Activated CD8-positive, alpha-beta memory T cell treated with anti-CD3 and anti-CD28 coated beads for 24 hours (primary cell): Measurements from ENCODE around the gene FARS2.

Source experiments
- DNase-seq: peaks from one replicate; pipeline ENCODE4 v3.0.0-alpha.2; 2020

Gene FARS2

GRCh38 chr6:5595184-5595583, 333.9 kb downstream of the FARS2 start:
- DNase-seq, result no peak

DNA sequence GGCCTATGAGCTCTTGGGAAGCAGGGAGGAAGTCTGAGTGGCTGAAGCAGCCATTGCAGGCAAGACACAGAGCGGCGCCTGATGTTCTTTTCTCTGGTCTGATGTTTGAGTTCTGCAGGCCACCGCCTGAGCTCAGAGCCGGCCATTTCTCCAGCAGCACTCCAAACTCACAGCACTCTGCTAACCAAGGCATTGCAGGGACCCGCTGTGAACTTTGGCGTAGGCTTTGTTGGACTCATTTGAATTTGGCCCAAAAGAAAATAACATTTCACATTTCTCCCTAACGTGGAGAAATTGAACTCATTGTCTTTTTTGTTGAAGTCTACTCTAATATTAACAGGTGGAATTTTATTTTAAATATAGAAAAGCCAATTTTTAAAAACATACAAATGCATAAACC, 336.1 kb downstream of the FARS2 start:
- no peak for DNase-seq

GRCh38 chr6:5598123-5598522, 336.8 kb downstream of the FARS2 start:
- DNase-seq, result no peak

- DNase-seq, result no peak
Measured at GRCh38 chr6:5599127-5599526, 337.8 kb downstream of the FARS2 start.

- no peak for DNase-seq
Measured at GRCh38 chr6:5605937-5606336, 344.6 kb downstream of the FARS2 start.

DNA sequence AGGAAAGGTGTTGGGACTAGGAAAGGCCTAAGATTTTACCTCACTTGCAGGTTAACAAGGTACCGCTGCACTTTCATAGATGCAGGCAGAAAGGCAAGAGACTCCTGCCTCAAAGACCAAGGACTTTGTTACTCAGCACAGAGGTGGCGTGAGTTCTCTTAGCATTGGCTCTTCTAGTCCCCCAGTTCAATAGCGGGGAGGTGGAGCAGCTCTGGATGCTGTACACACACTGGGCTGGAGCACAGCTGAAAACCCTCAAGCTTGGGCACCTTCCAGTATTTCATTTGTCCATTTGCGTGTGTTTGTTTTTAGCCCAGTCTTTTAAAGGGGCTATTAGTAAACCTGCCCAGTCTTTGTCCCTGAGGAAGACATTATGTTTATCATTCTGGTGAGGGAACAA, 345.2 kb downstream of the FARS2 start:
- DNase-seq, result no peak

DNA sequence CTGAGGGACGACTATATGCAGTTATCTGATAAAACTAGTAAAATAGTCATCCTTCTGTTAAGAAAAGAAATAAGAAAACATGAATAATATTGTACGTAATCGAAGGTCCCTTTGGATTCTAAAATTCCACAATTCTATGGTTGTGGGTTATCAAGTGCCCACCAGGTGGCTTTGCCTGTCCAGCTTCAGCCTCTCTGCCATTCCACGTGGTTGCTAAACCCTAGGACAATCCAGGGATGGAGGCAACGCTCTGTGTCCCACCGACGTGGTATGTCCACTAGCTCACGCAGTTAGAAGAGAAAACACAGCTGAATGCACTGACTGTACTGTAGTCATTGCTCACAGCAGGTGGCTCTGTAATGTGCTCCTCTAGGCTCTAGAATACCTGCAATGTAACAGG, 349.3 kb downstream of the FARS2 start:
- DNase-seq, result no peak

GRCh38 chr6:5617179-5617578, 355.9 kb downstream of the FARS2 start:
- DNase-seq, result no peak

DNA sequence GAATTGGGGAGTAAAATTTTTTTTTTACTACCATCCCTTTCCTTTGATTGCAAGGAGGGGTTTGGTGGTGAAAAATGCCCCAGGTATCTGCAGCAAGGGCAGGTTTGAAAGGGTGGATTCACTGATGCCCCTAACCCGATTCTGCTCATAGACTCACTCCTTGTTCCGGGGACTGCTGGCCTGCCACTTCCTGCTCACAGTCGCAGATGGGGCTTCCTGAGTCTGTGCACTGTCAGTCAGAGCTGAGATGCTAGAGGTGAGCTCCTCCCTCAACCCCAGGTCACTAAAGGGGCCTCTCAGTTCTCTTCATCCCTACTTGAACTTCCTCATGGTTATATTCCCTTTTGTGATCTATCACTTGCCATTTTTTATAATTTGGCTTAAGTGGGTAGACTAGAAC, 357.9 kb downstream of the FARS2 start:
- DNase-seq, result no peak

DNA sequence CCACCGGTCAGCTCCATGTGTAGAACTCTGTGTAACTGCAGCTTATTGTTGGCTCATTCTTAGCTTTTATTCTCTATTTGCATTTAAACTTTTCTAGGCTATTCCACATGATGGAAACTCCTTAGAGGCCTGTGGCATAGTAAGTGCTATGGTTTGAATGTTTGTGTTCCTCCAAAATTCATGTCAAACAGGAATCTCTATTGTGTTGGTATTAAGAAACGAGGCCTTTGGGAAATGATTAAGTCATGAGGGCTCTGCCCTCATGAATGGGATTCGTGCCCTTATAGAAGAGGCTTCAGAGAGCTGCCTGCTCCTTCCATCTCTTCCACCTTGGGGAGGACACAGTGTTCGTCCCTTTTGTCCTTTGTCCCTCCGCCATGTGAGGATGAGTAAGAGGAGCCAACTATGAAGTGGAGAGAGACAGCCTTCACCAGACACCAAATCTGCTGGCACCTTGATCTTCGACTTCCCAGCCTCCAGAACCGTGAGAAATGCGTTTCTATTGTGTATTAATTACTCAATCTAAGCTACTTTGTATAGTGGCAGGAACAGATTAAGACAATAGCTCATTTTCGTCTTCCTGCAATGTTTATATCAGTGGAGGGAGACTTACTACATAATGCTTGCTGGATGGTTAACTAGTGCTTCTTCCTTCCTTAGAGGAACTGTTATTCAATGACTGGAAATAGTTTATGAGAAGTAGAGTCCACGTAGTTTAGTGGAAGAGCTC, 361.1 kb downstream of the FARS2 start:
- DNase-seq, result no peak

DNA sequence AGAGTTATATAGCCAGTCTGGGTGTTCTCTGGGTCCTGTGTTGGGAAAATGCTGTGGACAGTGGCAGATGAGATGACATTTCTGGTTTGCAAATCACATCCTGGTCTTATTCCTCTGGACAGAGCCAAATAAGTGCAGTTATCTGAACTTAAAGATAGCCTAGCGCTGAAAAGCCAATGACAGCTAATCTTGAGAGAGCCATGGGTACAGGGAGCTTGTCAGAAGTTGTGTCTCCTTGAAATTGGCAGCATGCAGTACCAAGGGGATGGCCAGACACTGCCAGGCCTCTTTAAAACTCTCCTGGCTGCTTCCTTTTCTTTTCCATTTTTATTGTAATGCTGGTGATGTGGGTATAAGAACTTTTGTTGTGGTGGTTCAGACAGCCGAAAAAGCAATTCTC, 362.5 kb downstream of the FARS2 start:
- no peak for DNase-seq

DNA sequence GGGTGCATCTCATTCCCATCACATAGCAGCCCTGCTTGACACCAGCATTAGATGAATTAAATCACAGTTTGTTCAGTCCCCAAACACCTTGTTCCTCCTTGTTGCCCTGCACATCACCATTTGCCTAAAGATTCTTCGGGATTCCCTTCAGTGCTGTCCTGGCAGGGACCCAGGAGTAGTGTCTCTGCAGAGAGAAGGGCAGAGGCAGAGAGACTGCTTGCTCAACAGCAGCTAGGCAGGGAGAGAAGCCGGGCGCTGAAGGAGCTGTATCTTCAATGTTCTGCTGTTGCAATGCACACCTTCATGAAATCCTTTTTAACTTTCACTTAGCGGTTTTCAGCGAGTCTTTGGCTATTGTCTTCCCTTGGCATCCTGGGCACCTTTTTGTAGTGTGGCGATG, 362.9 kb downstream of the FARS2 start:
- DNase-seq, result no peak

GRCh38 chr6:5626727-5627426, 365.6 kb downstream of the FARS2 start:
- no peak for DNase-seq

DNA sequence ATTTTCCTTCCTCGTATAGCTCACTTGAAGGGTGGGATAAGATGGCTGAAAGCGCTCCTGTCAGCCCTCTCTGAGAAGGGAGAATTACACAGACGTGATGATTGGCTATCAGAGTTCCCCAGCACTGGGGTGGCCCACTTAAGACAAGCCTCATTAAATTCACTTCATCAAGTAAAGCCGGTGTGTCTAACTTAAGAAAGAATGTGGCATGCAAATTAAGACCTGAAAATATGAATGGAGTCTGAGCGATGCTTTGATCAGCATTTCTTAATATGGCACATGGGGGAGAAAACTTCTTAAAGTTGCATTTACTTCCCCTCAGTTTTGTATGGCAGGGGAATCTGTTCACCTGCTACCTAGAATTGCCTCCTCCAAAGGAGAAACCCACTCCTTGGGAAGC, 369.3 kb downstream of the FARS2 start:
- no peak for DNase-seq

DNA sequence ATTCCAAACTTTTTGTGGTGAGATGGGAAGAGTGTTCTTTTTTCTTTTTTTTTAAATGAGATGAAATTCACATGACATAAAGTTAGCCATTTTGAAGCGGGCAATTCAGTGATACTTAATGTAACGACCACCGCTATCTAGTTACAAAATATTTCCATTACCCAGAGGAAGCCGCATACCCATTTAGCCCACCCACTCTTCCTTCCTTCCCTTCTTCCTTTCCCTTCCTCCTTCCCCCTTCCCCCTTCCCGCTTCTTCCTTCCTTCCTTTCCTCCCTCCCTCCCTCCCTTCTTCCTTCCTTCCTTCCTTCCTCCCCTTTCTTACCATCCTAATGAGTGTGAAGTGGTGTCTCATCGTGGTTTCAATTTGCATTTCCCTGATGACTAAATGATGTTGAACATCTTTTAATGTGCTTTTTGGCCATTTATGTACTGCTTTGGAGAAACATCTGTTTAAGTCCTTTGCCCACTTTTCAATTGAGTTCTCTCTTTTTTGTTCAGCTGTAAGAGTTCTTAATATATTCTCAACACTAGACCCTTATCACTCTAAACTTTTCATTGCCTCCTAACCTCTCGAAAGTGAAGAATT, 371.1 kb downstream of the FARS2 start:
- DNase-seq, result no peak

- DNase-seq, result no peak
Measured at GRCh38 chr6:5634525-5634924, 373.2 kb downstream of the FARS2 start.

GRCh38 chr6:5636210-5637030, 375.1 kb downstream of the FARS2 start:
- DNase-seq, result no peak

DNA sequence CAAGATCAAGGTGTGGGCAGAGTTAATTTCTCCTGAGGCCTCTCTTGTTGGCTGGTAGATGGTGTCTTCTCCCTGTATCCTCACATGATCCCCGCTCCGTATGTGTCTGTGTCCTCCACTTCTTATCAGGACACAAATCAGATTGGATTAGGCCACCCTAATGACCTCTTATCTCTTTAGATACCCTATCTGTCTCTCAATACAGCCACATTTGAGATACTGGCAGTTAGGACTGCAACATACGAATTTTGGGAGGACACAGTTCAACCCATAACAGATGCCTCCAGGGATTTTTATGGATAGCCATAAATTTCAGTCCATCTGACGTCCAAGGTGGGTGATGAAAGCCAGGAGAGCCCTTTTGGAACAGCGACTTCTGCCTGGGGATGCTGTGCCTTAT, 376.4 kb downstream of the FARS2 start:
- DNase-seq, result no peak

- DNase-seq, result no peak
Measured at GRCh38 chr6:5638666-5639065, 377.4 kb downstream of the FARS2 start.

DNA sequence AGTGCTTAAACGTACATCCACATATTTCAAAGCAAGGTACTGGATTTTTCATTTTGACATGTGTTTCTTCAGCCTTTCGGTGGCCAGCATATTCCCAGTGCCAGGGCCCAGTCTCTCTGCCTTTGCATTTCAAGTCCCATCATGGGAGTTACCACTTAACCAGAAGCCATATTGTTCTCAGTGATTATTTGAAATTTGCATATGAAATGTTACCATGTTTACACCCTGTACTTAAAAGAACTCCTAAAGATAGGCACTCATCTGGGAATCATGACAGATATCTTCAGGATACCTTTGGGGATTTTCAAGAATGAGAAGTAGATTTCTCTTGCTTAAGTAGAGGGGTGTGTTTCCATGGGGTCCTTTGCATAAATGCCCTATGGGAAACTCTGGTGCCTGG, 377.9 kb downstream of the FARS2 start:
- DNase-seq, result no peak

DNA sequence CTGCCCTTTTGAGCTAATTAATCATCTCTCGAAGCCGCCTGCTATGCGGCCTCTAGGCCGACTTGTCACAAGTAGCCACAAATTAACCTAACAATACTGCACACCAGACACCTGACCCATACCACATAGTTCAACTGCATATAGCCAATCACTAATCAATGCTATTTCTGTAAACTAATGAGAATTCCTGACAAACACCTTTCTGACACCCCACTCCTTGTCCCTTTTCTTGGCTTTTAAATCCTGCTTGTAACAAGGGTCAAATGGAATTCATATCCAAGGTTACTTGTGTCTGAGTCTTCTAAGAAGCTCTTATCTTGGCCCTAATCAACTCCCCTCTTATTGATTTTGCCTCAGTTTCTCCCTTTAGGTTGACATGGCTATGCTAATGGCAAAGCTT, 379.3 kb downstream of the FARS2 start:
- no peak for DNase-seq

DNA sequence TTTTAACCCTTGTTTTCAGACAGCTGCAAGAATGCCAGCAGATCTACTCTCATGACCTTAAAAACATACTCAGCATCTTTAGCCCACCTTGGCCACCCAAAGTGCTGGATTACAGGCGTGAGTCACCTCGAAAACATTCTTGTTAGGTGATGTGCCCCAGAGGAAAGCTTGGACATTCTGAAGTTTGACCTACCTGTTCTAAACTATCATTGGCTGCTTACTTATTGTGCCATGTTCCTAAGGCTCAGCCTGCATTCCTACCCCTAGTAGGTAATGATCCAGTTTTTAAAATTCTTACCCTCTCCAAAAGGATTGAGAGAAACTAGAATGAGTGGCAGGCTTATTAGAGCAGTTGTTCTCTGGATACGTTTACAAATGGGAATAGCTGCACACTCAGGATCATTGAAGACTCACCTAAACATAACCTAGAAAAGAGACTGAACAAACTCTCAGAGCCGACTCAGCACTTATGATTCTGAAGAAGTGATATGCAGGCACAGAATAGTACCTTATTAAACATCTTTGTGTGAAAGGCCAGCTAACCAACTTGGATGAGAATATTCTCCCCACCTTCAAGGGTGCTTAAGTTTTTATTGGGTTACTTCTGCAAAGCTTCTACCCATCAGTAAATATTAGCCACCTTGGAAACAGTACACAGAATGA, 383.3 kb downstream of the FARS2 start:
- no peak for DNase-seq
